Mesenchymal stem cell (in vitro differentiated cells and primary cell): ENCODE results near the gene ADCYAP1R1.

Source experiments
- DNase-seq: peaks from one replicate; pipeline ENCODE4 v3.0.0-alpha.2; 2013
- H2AFZ ChIP-seq: one replicate; pipeline ENCODE4 v1.6.1; 2013; ENCODE audit warnings: low read depth, mild to moderate bottlenecking, control low read depth, inconsistent platforms, low read length, moderate library complexity
- H2AK5ac ChIP-seq: 2 replicates; pipeline ENCODE4 v1.6.1; 2013; ENCODE audit warnings: low read length, moderate library complexity, mild to moderate bottlenecking, inconsistent platforms; ENCODE audit not compliant: severe bottlenecking
- H2BK120ac ChIP-seq: one replicate; pipeline ENCODE4 v1.6.1; 2013; ENCODE audit warnings: low read depth, mild to moderate bottlenecking, inconsistent platforms, low read length, moderate library complexity
- H2BK12ac ChIP-seq, 2 experiments: one replicate each; pipeline ENCODE4 v1.6.1; 2013; ENCODE audit warnings: inconsistent platforms in 2 of 2, low read length in 2 of 2, mild to moderate bottlenecking in 2 of 2, moderate library complexity in 2 of 2, control low read depth in 1 of 2
- H2BK15ac ChIP-seq: one replicate; pipeline ENCODE4 v1.6.1; 2013; ENCODE audit warnings: mild to moderate bottlenecking, low read depth, inconsistent platforms; ENCODE audit not compliant: poor library complexity, severe bottlenecking
- H2BK5ac ChIP-seq: 2 replicates; pipeline ENCODE4 v1.6.1; 2013; ENCODE audit warnings: low read depth, mild to moderate bottlenecking, low read length, control low read depth, inconsistent platforms; ENCODE audit not compliant: poor library complexity, severe bottlenecking
- H3K14ac ChIP-seq, 2 experiments: one replicate each; pipeline ENCODE4 v1.6.1; 2013; ENCODE audit warnings: inconsistent platforms in 2 of 2, low read length in 2 of 2, control low read depth in 1 of 2, mild to moderate bottlenecking in 1 of 2, moderate library complexity in 1 of 2
- H3K18ac ChIP-seq, 2 experiments: one replicate each; pipeline ENCODE4 v1.6.1; 2013; ENCODE audit warnings: inconsistent platforms in 2 of 2, low read length in 2 of 2, control low read depth in 1 of 2, low read depth in 1 of 2, mild to moderate bottlenecking in 1 of 2
- H3K23ac ChIP-seq, 2 experiments: one replicate each; pipeline ENCODE4 v1.6.1; 2013; ENCODE audit warnings: inconsistent platforms in 2 of 2, low read length in 2 of 2, mild to moderate bottlenecking in 2 of 2, moderate library complexity in 2 of 2, control low read depth in 1 of 2
- H3K27ac ChIP-seq: 2 replicates; pipeline ENCODE4 v1.5.1; 2013; ENCODE audit warnings: mild to moderate bottlenecking, moderate library complexity, low read length, control low read depth, inconsistent platforms; ENCODE audit not compliant: poor library complexity, severe bottlenecking
- H3K27me3 ChIP-seq, 2 experiments: 2 replicates each; pipeline versions ENCODE4 v1.6.1 to v1.7.0; 2013; ENCODE audit warnings: low read length in 2 of 2, mild to moderate bottlenecking in 2 of 2, moderate library complexity in 2 of 2, control low read depth in 1 of 2, inconsistent platforms in 1 of 2; ENCODE audit not compliant: control insufficient read depth in 1 of 2, insufficient read depth in 1 of 2
- H3K36me3 ChIP-seq, 2 experiments: 2 replicates each; pipeline versions ENCODE4 v1.6.1 to v1.7.0; 2013; ENCODE audit warnings: low read length in 2 of 2, control low read depth in 1 of 2, inconsistent platforms in 1 of 2, low read depth in 1 of 2, mild to moderate bottlenecking in 1 of 2; ENCODE audit not compliant: insufficient read depth in 2 of 2, control insufficient read depth in 1 of 2
- H3K4ac ChIP-seq, 2 experiments: one replicate each; pipeline ENCODE4 v1.6.1; 2013; ENCODE audit warnings: inconsistent platforms in 2 of 2, low read length in 2 of 2, mild to moderate bottlenecking in 2 of 2, moderate library complexity in 2 of 2, control low read depth in 1 of 2, low read depth in 1 of 2
- H3K4me1 ChIP-seq: 2 replicates; pipeline ENCODE4 v1.6.1; 2013; ENCODE audit warnings: low read depth, low read length, control low read depth; ENCODE audit not compliant: control insufficient read depth, insufficient read depth
- H3K4me2 ChIP-seq: 2 replicates; pipeline ENCODE4 v1.6.1; 2013; ENCODE audit warnings: low read length, mild to moderate bottlenecking, inconsistent platforms; ENCODE audit not compliant: poor library complexity, severe bottlenecking
- H3K4me3 ChIP-seq, 2 experiments: 2 replicates each; pipeline versions ENCODE4 v1.5.1 to v1.7.0; 2013; ENCODE audit warnings: low read length in 2 of 2, mild to moderate bottlenecking in 2 of 2, control low read depth in 1 of 2, low read depth in 1 of 2; ENCODE audit not compliant: insufficient read depth in 1 of 2
- H3K79me1 ChIP-seq: replicated peaks from 2 replicates; pipeline ENCODE4 v1.6.1; 2013; ENCODE audit warnings: mild to moderate bottlenecking, control low read depth, low read length, inconsistent platforms; ENCODE audit not compliant: poor library complexity, severe bottlenecking
- H3K9ac ChIP-seq: 2 replicates; pipeline ENCODE4 v1.7.0; 2013; ENCODE audit warnings: mild to moderate bottlenecking, low read length, moderate library complexity
- H3K9me3 ChIP-seq: 2 replicates; pipeline ENCODE4 v1.7.0; 2013; ENCODE audit warnings: mild to moderate bottlenecking, low read length; ENCODE audit not compliant: control insufficient read depth
- H4K8ac ChIP-seq: one replicate; pipeline ENCODE4 v1.6.1; 2013; ENCODE audit warnings: inconsistent platforms, mild to moderate bottlenecking, low read length, moderate library complexity
- H4K91ac ChIP-seq: one replicate; pipeline ENCODE4 v1.6.1; 2013; ENCODE audit warnings: mild to moderate bottlenecking, low read length, inconsistent platforms
- WGBS: methylation state at CpG from one replicate; pipeline ENCODE4 v1.1.7; 2013; ENCODE audit warnings: mixed read lengths; 5-methylcytosine and 5-hydroxymethylcytosine counted together

The ADCYAP1R1 gene

GRCh38 chr7:31028006-31028405, 24.1 kb upstream of the ADCYAP1R1 start:
- WGBS, result 81% methylated on average over 5 of the region's 5 CpGs
- Histone ChIP-seq H4K91ac (no peak overlapping the region), H3K9me3 (no peaks in the 10 kb centered on the region), H2AK5ac (no peak overlapping the region), H3K23ac (no peak overlapping the region), H3K79me1 (no peaks in the 10 kb centered on the region), H2BK15ac (no peak overlapping the region), H2BK5ac (no peak overlapping the region), H3K18ac (no peak overlapping the region), H3K4me3 (no peak overlapping the region), H3K4ac (no peak overlapping the region), H2BK12ac (no peak overlapping the region), H2BK120ac (no peak overlapping the region), H3K4me1 (peaks cover 2% of the 10 kb centered on the region), H3K27ac (no peak overlapping the region), H3K14ac (no peak overlapping the region), H3K36me3 (no peaks in the 10 kb centered on the region), H3K4me2 (no peak overlapping the region), H4K8ac (no peak overlapping the region), H3K9ac (no peak overlapping the region), H2AFZ (no peak overlapping the region), H3K27me3 (peaks cover 5 to 40% of the 10 kb centered on the region in 2 experiments)
- DNase-seq, result no peak

DNA sequence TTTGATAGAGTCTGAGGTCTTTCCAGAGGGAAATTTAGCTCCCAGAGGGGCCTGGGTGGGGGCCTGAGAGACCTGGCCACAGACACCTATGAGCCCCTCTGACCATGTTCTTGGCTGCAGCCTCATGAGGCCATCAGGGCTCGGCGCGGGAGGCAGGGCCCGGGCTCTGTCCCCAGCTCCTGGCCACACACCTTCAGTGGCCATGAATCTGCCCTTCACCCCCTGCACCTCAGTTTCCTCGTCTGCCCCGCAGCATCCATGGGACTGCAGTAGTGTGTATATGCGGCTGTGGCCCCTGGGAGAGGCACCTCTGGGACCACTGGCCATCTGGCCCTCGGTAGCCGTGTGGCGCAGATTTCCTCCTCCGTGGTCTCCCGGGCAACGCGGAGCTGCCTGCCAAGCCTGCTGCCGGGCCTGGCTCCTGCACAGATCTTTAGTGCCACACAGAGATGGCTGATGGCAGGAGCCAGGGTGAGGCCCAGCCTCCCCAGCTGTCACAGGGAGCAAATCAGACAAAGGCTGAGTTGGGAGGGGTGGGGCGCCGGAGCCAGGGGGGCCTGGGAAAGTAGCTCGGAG, 23.6 kb upstream of the ADCYAP1R1 start:
- H2BK12ac ChIP-seq, result no peak overlapping the region
- H3K4me1 ChIP-seq, result peaks cover 2% of the 10 kb centered on the region
- no peak overlapping the region for H4K91ac ChIP-seq
- no peaks in the 10 kb centered on the region for H3K79me1 ChIP-seq
- no peaks in the 10 kb centered on the region for H3K36me3 ChIP-seq
- no peaks in the 10 kb centered on the region for H3K9me3 ChIP-seq
- DNase-seq, result no peak
- no peak overlapping the region for H3K4me3 ChIP-seq
- H3K14ac ChIP-seq, result no peak overlapping the region
- no peak overlapping the region for H2AFZ ChIP-seq
- H2BK15ac ChIP-seq, result no peak overlapping the region
- H3K27ac ChIP-seq, result no peak overlapping the region
- peaks cover 5 to 45% of the 10 kb centered on the region in 2 experiments for H3K27me3 ChIP-seq
- no peak overlapping the region for H2BK5ac ChIP-seq
- H3K4me2 ChIP-seq, result no peak overlapping the region
- no peak overlapping the region for H2AK5ac ChIP-seq
- H3K4ac ChIP-seq, result no peak overlapping the region
- WGBS, result 95% methylated on average over 17 of the region's 18 CpGs
- no peak overlapping the region for H3K18ac ChIP-seq
- no peak overlapping the region for H3K9ac ChIP-seq
- no peak overlapping the region for H2BK120ac ChIP-seq
- no peak overlapping the region for H3K23ac ChIP-seq
- H4K8ac ChIP-seq, result no peak overlapping the region

DNA sequence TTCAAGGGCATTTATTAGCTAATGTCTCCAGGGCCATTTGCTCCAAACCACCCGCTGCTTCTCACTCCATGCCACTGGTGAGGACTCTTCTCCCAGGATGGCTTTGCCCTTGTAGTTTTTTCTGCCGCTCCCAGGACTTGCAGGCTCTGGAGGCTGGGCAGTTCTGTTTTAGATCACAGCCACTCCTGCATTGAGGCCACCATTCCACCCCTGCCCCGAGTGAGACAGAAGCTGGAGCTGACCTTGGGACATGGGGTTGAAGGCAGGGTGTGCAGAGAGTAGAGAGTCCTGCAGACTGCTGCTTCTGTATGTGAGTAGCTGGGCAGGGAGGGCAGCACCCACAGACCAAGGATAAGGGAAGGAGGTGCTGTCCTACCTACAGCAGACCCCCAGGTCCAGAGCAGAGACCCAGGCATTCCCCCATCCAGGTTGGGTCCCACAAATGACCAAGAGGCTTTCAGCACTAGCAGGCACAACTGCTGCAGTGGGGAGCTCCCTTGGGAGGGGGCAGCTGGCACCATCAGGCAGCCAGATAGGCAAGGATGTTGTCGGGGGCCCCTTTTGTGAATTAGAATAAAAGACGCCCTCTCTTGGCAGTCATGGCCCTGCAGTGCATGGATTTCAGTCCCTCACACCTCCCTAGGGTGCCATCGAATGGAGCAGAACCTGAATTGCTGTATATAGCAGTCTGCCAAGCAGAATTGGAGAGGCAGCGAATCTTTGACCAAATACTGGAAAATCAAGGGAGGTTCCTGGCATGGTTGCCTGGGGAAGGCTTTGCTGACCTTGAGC, 22.7 kb upstream of the ADCYAP1R1 start:
- no peak overlapping the region for H3K4me2 ChIP-seq
- H2BK5ac ChIP-seq, result no peak overlapping the region
- no peak overlapping the region for H2AFZ ChIP-seq
- no peak overlapping the region for H3K27ac ChIP-seq
- no peak overlapping the region for H2AK5ac ChIP-seq
- H3K14ac ChIP-seq, result no peak overlapping the region
- no peaks in the 10 kb centered on the region for H3K79me1 ChIP-seq
- H3K4me3 ChIP-seq, result no peak overlapping the region
- peaks cover 9 to 54% of the 10 kb centered on the region in 2 experiments for H3K27me3 ChIP-seq
- H4K8ac ChIP-seq, result no peak overlapping the region
- H3K36me3 ChIP-seq, result no peaks in the 10 kb centered on the region
- no peak overlapping the region for H3K9ac ChIP-seq
- 72% methylated on average over 7 of the region's 7 CpGs for WGBS
- H3K9me3 ChIP-seq, result no peaks in the 10 kb centered on the region
- H3K4ac ChIP-seq, result no peak overlapping the region
- no peak overlapping the region for H3K18ac ChIP-seq
- no peak overlapping the region for H2BK12ac ChIP-seq
- H3K23ac ChIP-seq, result no peak overlapping the region
- no peak overlapping the region for H4K91ac ChIP-seq
- H2BK120ac ChIP-seq, result no peak overlapping the region
- DNase-seq, result no peak
- no peak overlapping the region for H2BK15ac ChIP-seq
- peaks cover 2% of the 10 kb centered on the region for H3K4me1 ChIP-seq

DNA sequence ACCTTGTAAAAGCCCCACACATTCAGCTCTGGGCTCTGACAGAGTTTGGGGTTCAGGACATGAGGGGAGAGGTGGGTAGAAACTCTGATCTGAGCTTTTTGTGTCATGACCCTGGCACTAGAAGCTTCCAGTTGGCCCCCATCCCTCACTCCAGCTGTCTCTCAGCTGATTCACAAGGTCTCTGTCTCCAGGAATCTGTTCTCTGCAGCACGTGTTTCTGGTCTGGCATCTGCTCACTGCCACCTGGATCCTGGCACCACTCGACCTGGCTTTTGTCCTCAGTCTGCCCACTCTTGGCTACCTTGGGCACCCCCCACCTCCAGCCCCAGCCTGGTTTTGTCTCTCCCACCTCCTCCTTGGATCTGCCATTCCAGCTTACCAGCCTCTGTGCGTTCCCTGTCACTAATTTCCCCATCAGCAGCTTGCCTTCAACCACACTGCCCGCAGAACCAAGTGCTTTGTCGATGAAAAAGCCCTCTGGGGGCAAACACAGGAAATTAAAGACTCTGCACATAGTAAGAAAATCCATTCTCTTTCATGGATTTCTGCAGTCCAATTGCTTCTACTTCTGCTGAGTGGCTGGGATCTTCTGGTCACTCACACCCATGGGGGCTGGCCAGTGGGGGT, 18.3 kb upstream of the ADCYAP1R1 start:
- H4K8ac ChIP-seq, result no peak overlapping the region
- H3K14ac ChIP-seq, result no peak overlapping the region
- no peak overlapping the region for H2BK12ac ChIP-seq
- no peak overlapping the region for H2AK5ac ChIP-seq
- WGBS, result 76% methylated on average over 5 of the region's 5 CpGs
- H3K18ac ChIP-seq, result no peak overlapping the region
- H2BK120ac ChIP-seq, result no peak overlapping the region
- H2AFZ ChIP-seq, result no peak overlapping the region
- no peak overlapping the region for H3K4ac ChIP-seq
- H3K4me3 ChIP-seq, result no peak overlapping the region
- no peak overlapping the region for H3K4me2 ChIP-seq
- no peak overlapping the region for H3K23ac ChIP-seq
- H3K27me3 ChIP-seq, result peaks cover 37 to 46% of the 10 kb centered on the region in 2 experiments
- H3K27ac ChIP-seq, result no peak overlapping the region
- H2BK5ac ChIP-seq, result no peak overlapping the region
- no peak for DNase-seq
- no peaks in the 10 kb centered on the region for H3K79me1 ChIP-seq
- H4K91ac ChIP-seq, result no peak overlapping the region
- H3K36me3 ChIP-seq, result no peaks in the 10 kb centered on the region
- H3K9ac ChIP-seq, result no peak overlapping the region
- H2BK15ac ChIP-seq, result no peak overlapping the region
- no peaks in the 10 kb centered on the region for H3K4me1 ChIP-seq
- no peaks in the 10 kb centered on the region for H3K9me3 ChIP-seq
